GM18868 (cell line): ENCODE data around the gene S100A14.

Experiments used
- ATAC-seq: cut with Tn5 transposase; IDR thresholded peaks from one replicate; pipeline ENCODE4 v1.9.1; 2021; ENCODE audit warnings: mild to moderate bottlenecking, moderate library complexity; ENCODE audit not compliant: unreplicated experiment

Gene S100A14

GRCh38 chr1:153616144-153616916 is at the start of gene S100A14:
S100A14 (minus strand) TSS chr1:153616325; CDS start chr1:153615858, 467 bp downstream.
- no peak for ATAC-seq

- no peak for ATAC-seq
These were observed 47.1 kb upstream of the S100A14 start for GRCh38 chr1:153663211-153663610.

GRCh38 chr1:153662269-153662668 is 46.1 kb upstream of the S100A14 start:
- ATAC-seq, result no peak

GRCh38 chr1:153661111-153661708 is 45.1 kb upstream of the S100A14 start:
- no peak for ATAC-seq

- no peak for ATAC-seq
These were observed 43.5 kb upstream of the S100A14 start for GRCh38 chr1:153659656-153660055.

GRCh38 chr1:153659175-153659534 is 43.0 kb upstream of the S100A14 start:
- no peak for ATAC-seq

- ATAC-seq, result peak; percentile 94
These were observed 42.5 kb upstream of the S100A14 start, which contains the start of gene SNAPIN for GRCh38 chr1:153658400-153659174. SNAPIN (plus strand) TSS chr1:153658703; CDS start chr1:153658744, 41 bp downstream.

- no peak for ATAC-seq
These were observed 39.2 kb upstream of the S100A14 start for GRCh38 chr1:153655333-153655732.

- no peak for ATAC-seq
These were observed 36.8 kb upstream of the S100A14 start for GRCh38 chr1:153652805-153653500.

- no peak for ATAC-seq
These were observed 35.6 kb upstream of the S100A14 start for GRCh38 chr1:153651771-153652170.

- no peak for ATAC-seq
These were observed 33.7 kb upstream of the S100A14 start for GRCh38 chr1:153649863-153650235.

GRCh38 chr1:153649137-153649862 is 33.2 kb upstream of the S100A14 start:
- no peak for ATAC-seq

- ATAC-seq, result no peak
These were observed 32.0 kb upstream of the S100A14 start for GRCh38 chr1:153648000-153648643.

GRCh38 chr1:153647346-153647714 is 31.2 kb upstream of the S100A14 start:
- no peak for ATAC-seq

GRCh38 chr1:153646672-153647345 is 30.7 kb upstream of the S100A14 start:
- ATAC-seq, result no peak

- ATAC-seq, result no peak
These were observed 27.7 kb upstream of the S100A14 start for GRCh38 chr1:153643816-153644215.

GRCh38 chr1:153643100-153643499 is 27.0 kb upstream of the S100A14 start:
- ATAC-seq, result no peak

- no peak for ATAC-seq
These were observed 26.0 kb upstream of the S100A14 start for GRCh38 chr1:153642161-153642560.

- no peak for ATAC-seq
These were observed 24.7 kb upstream of the S100A14 start for GRCh38 chr1:153640861-153641260.
